Effector memory CD8-positive, alpha-beta T cell (primary cell): ENCODE data around the gene RAB9B.

Experiments used
- ATAC-seq: fragments of 150-1000 bp; cut with Tn5 transposase; replicated peaks from 2 replicates; pipeline ENCODE4 v1.10.0; 2021; ENCODE audit warnings: mild to moderate bottlenecking, moderate library complexity
- DNase-seq, 3 experiments: peaks; one replicate each; pipeline ENCODE4 v3.0.0; 2021
- H3K27ac Mint-ChIP-seq, 2 donors: one replicate each; pipeline ENCODE4 v1.8.0; 2022; ENCODE audit warnings: mild to moderate bottlenecking in 2 of 2, mixed read lengths in 2 of 2, moderate library complexity in 2 of 2
- H3K27me3 Mint-ChIP-seq, 2 donors: one replicate each; pipeline ENCODE4 v1.8.0; 2022; ENCODE audit warnings: mixed read lengths in 2 of 2
- H3K36me3 Mint-ChIP-seq: one replicate; pipeline ENCODE4 v1.8.0; 2022; ENCODE audit warnings: mild to moderate bottlenecking, moderate library complexity, mixed read lengths; ENCODE audit not compliant: insufficient read depth
- H3K4me1 Mint-ChIP-seq, 2 donors: one replicate each; pipeline ENCODE4 v1.8.0; 2022; ENCODE audit warnings: low read depth in 2 of 2, mixed read lengths in 2 of 2
- H3K4me3 Mint-ChIP-seq, 2 donors: one replicate each; pipeline ENCODE4 v1.8.0; 2022; ENCODE audit warnings: mild to moderate bottlenecking in 2 of 2, mixed read lengths in 2 of 2, moderate library complexity in 2 of 2
- H3K9me3 Mint-ChIP-seq, 2 donors: one replicate each; pipeline ENCODE4 v1.8.0; 2022; ENCODE audit warnings: mixed read lengths in 2 of 2

Gene RAB9B

GRCh38 chrX:103774070-103774642, 57.9 kb downstream of the RAB9B start:
- Mint-ChIP-seq H3K27me3 (peaks cover 30 to 56% of the 10 kb centered on the region in 2 donors), H3K9me3 (no peaks in the 10 kb centered on the region), H3K4me1 (no peaks in the 10 kb centered on the region), H3K4me3 (no peak overlapping the region), H3K36me3 (no peaks in the 10 kb centered on the region), H3K27ac (no peak overlapping the region)
- no peak for DNase-seq
- no peak for ATAC-seq

GRCh38 chrX:103773445-103773844, 58.6 kb downstream of the RAB9B start:
- no peaks in the 10 kb centered on the region for H3K4me1 Mint-ChIP-seq

More at GRCh38 chrX:103773445-103773844, 58.6 kb downstream of the RAB9B start:
- Mint-ChIP-seq H3K9me3 (no peaks in the 10 kb centered on the region), H3K4me3 (no peak overlapping the region), H3K36me3 (no peaks in the 10 kb centered on the region), H3K27ac (no peak overlapping the region), H3K27me3 (peaks cover 31 to 54% of the 10 kb centered on the region in 2 donors)
- no peak for ATAC-seq
- no peak for DNase-seq
